K562 (cell line): ENCODE measurements around the gene IDI2. TPM values are rescaled to one million over a fixed set of nuclear protein-coding genes. Genes with fewer than 3 reads are reported as not detected.

ENCODE experiments used
- ATAC-seq: fragments of 200-7000 bp; cut with Tn5 transposase; 3 replicates; pipeline ENCODE4 v1.9.1; 2020; ENCODE audit warnings: moderate library complexity
- BruUV-seq: library from RNA; stranded (reverse); fragments of 400-500 nt; replicated peaks from 2 replicates; lab custom pipeline; 2021; lab: Mats Ljungman, UMichigan
- CTCF ChIA-PET: fragments of 300-600 bp; formaldehyde crosslinking; extraction: SDS; loops from one replicate; lab custom pipeline; 2021; ENCODE audit warnings: low intra/inter-chr PET ratio; lab: Yijun Ruan, JAX
- POLR2A ChIA-PET: fragments of 300-600, 350-650 bp; sonication (Branson Sonifier 250); formaldehyde crosslinking; extraction: SDS; loops from one replicate; lab custom pipeline; 2021; ENCODE audit warnings: antibody characterized with exemption, inconsistent platforms; lab: Yijun Ruan, JAX
- DNase-seq, 4 experiments: peaks; one replicate each; pipeline versions ENCODE4 v3.0.0 to v3.0.0-alpha.2; 2011 to 2018; ENCODE audit warnings: low spot score in 3 of 4, mixed read lengths in 3 of 4; ENCODE audit errors: extremely low read depth in 1 of 4
- FAIRE-seq: peaks from 2 replicates; lab custom pipeline; 2011; peaks lifted over from hg19 to GRCh38; lab: Jason Lieb, UNC
- H2AFZ ChIP-seq: 2 replicates; pipeline ENCODE4 v1.6.0; 2011; ENCODE audit warnings: low read depth, low read length, control low read depth, inconsistent platforms
- H3K27ac ChIP-seq: fragments of 200-600 bp; 3 replicates; pipeline ENCODE4 v1.8.0; 2011; ENCODE audit warnings: low read depth, mild to moderate bottlenecking, control low read depth, inconsistent platforms, low read length, moderate library complexity, mixed read lengths; ENCODE audit errors: extremely low read depth
- H3K27me3 ChIP-seq, 2 experiments: fragments of 300-600 bp in 1 of 2; 2 replicates in 1 of 2; 3 replicates in 1 of 2; pipeline versions ENCODE4 v1.6.0 to v1.8.0; 2011; ENCODE audit warnings: inconsistent platforms in 2 of 2, low read length in 2 of 2, mild to moderate bottlenecking in 1 of 2, mixed read lengths in 1 of 2, moderate library complexity in 1 of 2; ENCODE audit not compliant: control insufficient read depth in 2 of 2, insufficient read depth in 2 of 2
- H3K36me3 ChIP-seq: fragments of 300-600 bp; 3 replicates; pipeline ENCODE4 v1.8.0; 2011; ENCODE audit warnings: mild to moderate bottlenecking, low read length, inconsistent platforms; ENCODE audit not compliant: control insufficient read depth, insufficient read depth
- H3K4me1 ChIP-seq, 2 experiments: fragments of 200-600 bp in 1 of 2; replicated peaks in 1 of 2; 2 replicates in 1 of 2; 3 replicates in 1 of 2; pipeline versions ENCODE4 v1.5.1 to v1.8.0; 2011; ENCODE audit warnings: inconsistent platforms in 2 of 2, low read length in 2 of 2, mild to moderate bottlenecking in 1 of 2, mixed read lengths in 1 of 2, moderate library complexity in 1 of 2; ENCODE audit not compliant: control insufficient read depth in 2 of 2, insufficient read depth in 2 of 2
- H3K4me2 ChIP-seq: 2 replicates; pipeline ENCODE4 v1.6.1; 2011; ENCODE audit warnings: low read length, control low read depth, inconsistent platforms, mixed read lengths; ENCODE audit not compliant: insufficient read depth
- H3K4me3 ChIP-seq: fragments of 200-600 bp; sonication (generic), shearing (Covaris generic); 2 replicates; pipeline ENCODE4 v1.5.1; 2016; ENCODE audit warnings: control low read depth, inconsistent platforms
- H3K79me2 ChIP-seq: fragments of 200-600 bp; 3 replicates; pipeline ENCODE4 v1.8.0; 2011; ENCODE audit warnings: low read length, inconsistent platforms; ENCODE audit not compliant: control insufficient read depth, insufficient read depth
- H3K9ac ChIP-seq, 2 experiments: 2 replicates each; pipeline versions ENCODE4 v1.6.0 to v1.6.1; 2011; ENCODE audit warnings: low read depth in 2 of 2, low read length in 2 of 2, control low read depth in 1 of 2, inconsistent platforms in 1 of 2, mild to moderate bottlenecking in 1 of 2, mixed read lengths in 1 of 2; ENCODE audit not compliant: insufficient read depth in 1 of 2
- H3K9me1 ChIP-seq: one replicate; pipeline ENCODE4 v1.6.0; 2011; ENCODE audit warnings: inconsistent platforms, mild to moderate bottlenecking, low read length, moderate library complexity; ENCODE audit not compliant: control insufficient read depth, insufficient read depth
- H3K9me3 ChIP-seq: replicated peaks from 2 replicates; pipeline ENCODE4 v1.5.1; 2011; ENCODE audit warnings: low read depth, low read length, inconsistent platforms; ENCODE audit not compliant: control insufficient read depth, insufficient read depth
- H4K20me1 ChIP-seq: replicated peaks from 2 replicates; pipeline ENCODE4 v1.6.1; 2011; ENCODE audit warnings: low read length, inconsistent platforms, mixed read lengths; ENCODE audit not compliant: control insufficient read depth, insufficient read depth
- ATF3 ChIP-seq, 2 experiments: fragments of 450-650 bp in 1 of 2; sonication (generic) in 1 of 2; formaldehyde crosslinking in 1 of 2; IDR thresholded peaks in 1 of 2; conservative IDR thresholded peaks in 1 of 2; 2 replicates each; pipeline versions ENCODE4 v1.6.1 to v1.8.1; 2016 to 2023; ENCODE audit warnings: mild to moderate bottlenecking in 2 of 2, moderate library complexity in 2 of 2, inconsistent platforms in 1 of 2, missing genetic modification reagents in 1 of 2
- ATF7 ChIP-seq: fragments of 450-650 bp; IDR thresholded peaks from 2 replicates; pipeline ENCODE4 v1.7.1; 2014; ENCODE audit warnings: mild to moderate bottlenecking, moderate library complexity
- CBX8 ChIP-seq: fragments of 200-600 bp; sonication (generic); IDR thresholded peaks from 2 replicates; pipeline ENCODE4 v1.6.1; 2012; ENCODE audit warnings: borderline replicate concordance, mixed run types, low read depth, mild to moderate bottlenecking, moderate library complexity, mixed read lengths, low read length, control low read depth, inconsistent platforms; ENCODE audit not compliant: poor library complexity, severe bottlenecking; ENCODE audit errors: extremely low read depth
- CEBPB ChIP-seq: fragments of 450-650 bp; IDR thresholded peaks from 2 replicates; pipeline ENCODE4 v1.6.1; 2016; ENCODE audit warnings: missing genetic modification characterization, missing compliant biosample characterization
- CEBPG ChIP-seq, 3 experiments: fragments of 200-800 bp in 1 of 3; sonication (Bioruptor generic) in 1 of 3; sonication (generic) in 1 of 3; formaldehyde crosslinking in 1 of 3; IDR thresholded peaks in 2 of 3; conservative IDR thresholded peaks in 1 of 3; 2 replicates each; pipeline versions ENCODE4 v1.6.1 to v1.8.0; 2016 to 2022; ENCODE audit warnings: missing compliant biosample characterization in 2 of 3, missing genetic modification characterization in 2 of 3, mild to moderate bottlenecking in 1 of 3, missing genetic modification reagents in 1 of 3
- MED1 ChIP-seq: sonication (generic); formaldehyde crosslinking; IDR thresholded peaks from 2 replicates; pipeline ENCODE4 v1.8.1; 2023; ENCODE audit warnings: missing genetic modification reagents, borderline replicate concordance
- ZNF175 ChIP-seq: fragments of 200-800 bp; sonication (Bioruptor generic); IDR thresholded peaks from 2 replicates; pipeline ENCODE4 v1.6.1; 2016; ENCODE audit warnings: low read depth, mild to moderate bottlenecking, missing genetic modification characterization, missing compliant biosample characterization
- WGBS: fragments of 100-300 bp; shearing (Covaris generic); methylation state at CpG from one replicate; pipeline ENCODE4 v1.1.6; 2016; ENCODE audit warnings: low coverage, mixed read lengths; ENCODE audit not compliant: insufficient coverage; ENCODE audit errors: missing lambda C conversion rate; 5-methylcytosine and 5-hydroxymethylcytosine counted together
- in situ Hi-C: fragments of 300-500 bp; cut with MboI; formaldehyde crosslinking; loops from 4 replicates; pipeline ENCODE4 v1.15.0; 2018; ENCODE audit warnings: inconsistent platforms, mixed read lengths
- intact Hi-C: fragments of 100-400 bp; cut with micrococcal nuclease; formaldehyde crosslinking; loops from 2 replicates; pipeline ENCODE4 v1.14.2; 2022
- polyA plus RNA-seq, 8 experiments: library from polyadenylated mRNA; depleted of rRNA in 4 of 8; stranded (reverse) in 5 of 8; unstranded in 3 of 8; fragments of >200 nt; fragmentation: Nextera tagmentation in 2 of 8; fragmentation: Illumina TruSeq in 1 of 8; extraction: Ambion mirVana in 2 of 8; extraction: Trizol in 1 of 8; gene quantifications; 2 replicates each; pipeline versions ENCODE4 v1.2.1 to v1.2.3, GENCODE V29; 2011 to 2014; ENCODE audit warnings: inconsistent platforms in 1 of 8, missing spikeins in 1 of 8
- total RNA-seq, 7 experiments: library from RNA; depleted of rRNA in 6 of 7; stranded (reverse); fragments of >200 nt in 6 of 7; fragmentation: Illumina TruSeq in 2 of 7; extraction: Trizol in 2 of 7; gene quantifications; 2 replicates each; pipeline versions ENCODE4 v1.2.1 to v1.2.3, GENCODE V29; 2011 to 2021; ENCODE audit warnings: low replicate concordance in 1 of 7

IDI2 gene
- total and polyA plus RNA-seq, 9 of the 15 experiments (the other 6 are each of a cell fraction or from before 2014, with no cell fraction given) = not detected

GRCh38 chr10:971150-971542 is 54.5 kb downstream of the IDI2 start:
- Histone ChIP-seq H4K20me1 (no peaks in the 10 kb centered on the region; the same call in 1 of the 2 replicates), H3K27ac (no peak overlapping the region), H3K4me3 (no peak overlapping the region), H3K4me2 (no peak overlapping the region), H3K9me3 (no peaks in the 10 kb centered on the region), H2AFZ (no peak overlapping the region), H3K27me3 (peaks cover 39 to 48% of the 10 kb centered on the region in 2 experiments), H3K4me1 (0 out of 5 replicates have a peak, but pooled peaks cover 0 to 3% of the 10 kb centered on the region in 2 experiments), H3K9me1 (no peaks in the 10 kb centered on the region)
- in situ Hi-C loops (no loop called here), intact Hi-C loops (no loop called here)
- CTCF ChIA-PET = no interaction called here
- POLR2A ChIA-PET = interaction anchor here (0.9 to 1.2 kb wide), 2 partner anchors 14 to 17 kb away, joined by 4 read pairs; partner anchors contain the start of gene GTPBP4
- no TSS peak for BruUV-seq
- 28% methylated on average over 4 of the region's 4 CpGs for WGBS
- FAIRE-seq (no peak), DNase-seq (no peak)
- TF ChIP-seq ATF3 (IDR thresholded peaks at IDR 0.05) (peak; percentile 52), ATF3 (CRISPR knock-in tag; conservative IDR thresholded peaks at IDR 0.05) (no peak), MED1 (no peak), CEBPB (peak; percentile 75), ATF7 (peak; percentile 80; the same call in 1 of the 2 replicates), CBX8 (peak; percentile 35), CEBPG (CRISPR knock-in tag; IDR thresholded peaks at IDR 0.05) (no peak), CEBPG (tag; conservative IDR thresholded peaks at IDR 0.05 in 1 of 2, IDR thresholded peaks at IDR 0.05 in 1 of 2) (peak; percentile 59 to 68), ZNF175 (CRISPR knock-in tag) (no peak)
- TF ChIP-seq, all 486 proteins: peak for 5
- ATAC-seq = no peak
- Histone ChIP-seq H3K36me3 (no peaks in the 10 kb centered on the region), H3K79me2 (no peaks in the 10 kb centered on the region), H3K9ac (no peak overlapping the region)
